Activated T-cell treated with anti-CD3 and anti-CD28 coated beads, Interleukin-2, amount 50 U/mL, for 1 hour (primary cell): ENCODE measurements around the gene SMIM31.

Experiments
- DNase-seq: peaks from one replicate; pipeline ENCODE4 v3.0.0-alpha.2; 2020

Gene SMIM31

DNA sequence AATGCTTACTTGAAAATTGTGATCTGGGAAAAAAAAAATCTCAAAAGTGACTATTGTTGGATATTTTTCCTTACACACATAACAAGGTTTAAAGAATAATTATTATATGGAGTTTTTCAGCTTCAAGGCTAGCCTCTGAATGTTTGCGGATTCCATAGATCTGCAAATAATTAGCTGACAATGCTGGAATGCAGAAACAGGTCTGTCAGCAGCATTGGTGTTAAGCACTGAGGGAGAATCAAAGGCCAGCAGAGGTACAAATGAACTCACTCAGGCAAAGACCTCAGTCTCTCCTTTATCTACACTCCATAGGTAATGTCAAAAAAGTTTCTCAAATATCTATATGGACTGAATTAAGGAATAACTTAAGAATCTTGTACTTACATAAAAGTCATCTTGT lies 35.1 kb downstream of the SMIM31 start:
- no peak for DNase-seq

DNA sequence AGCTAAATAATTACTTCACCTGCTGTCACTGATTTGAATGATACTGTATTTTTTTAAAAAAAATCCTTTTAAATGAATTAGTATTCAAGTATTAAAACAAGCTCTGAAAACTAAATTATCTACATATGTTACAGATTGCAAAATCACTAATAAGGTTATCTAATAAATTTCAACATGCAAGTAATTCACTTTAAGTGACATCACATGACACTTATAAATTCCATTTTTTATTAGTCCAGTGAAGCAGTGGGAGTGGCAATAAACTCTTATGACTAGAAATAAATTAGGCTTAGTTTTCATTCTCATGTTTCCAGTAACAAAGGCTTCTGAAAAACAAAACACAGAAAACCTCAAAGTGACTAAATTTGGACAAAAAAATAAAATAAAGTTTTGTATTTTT lies 36.3 kb downstream of the SMIM31 start:
- no peak for DNase-seq

GRCh38 chr4:164799410-164799809 lies 45.5 kb downstream of the SMIM31 start:
- DNase-seq = no peak

DNA sequence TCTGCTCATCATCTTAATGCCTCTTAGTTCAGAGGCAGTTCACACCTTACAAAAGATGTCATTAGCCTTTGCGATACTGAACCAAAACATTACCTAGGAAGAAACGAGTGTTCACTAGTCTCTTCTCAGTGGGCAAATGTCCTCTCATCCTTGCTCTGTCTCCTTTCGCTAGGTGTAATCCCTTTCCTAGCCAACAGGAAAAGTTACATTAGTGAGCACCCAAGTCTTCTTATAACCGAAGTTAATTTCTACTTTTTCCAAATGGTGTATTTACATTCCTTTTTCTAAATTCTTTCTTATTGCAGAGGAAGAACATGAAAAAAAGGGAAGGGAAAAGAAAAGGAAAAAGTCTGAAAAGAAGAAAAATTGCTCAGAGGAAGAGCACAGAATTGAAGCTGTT lies 46.9 kb downstream of the SMIM31 start:
- DNase-seq = no peak

- no peak for DNase-seq
Observed at GRCh38 chr4:164802301-164802901, 48.5 kb downstream of the SMIM31 start.

DNA sequence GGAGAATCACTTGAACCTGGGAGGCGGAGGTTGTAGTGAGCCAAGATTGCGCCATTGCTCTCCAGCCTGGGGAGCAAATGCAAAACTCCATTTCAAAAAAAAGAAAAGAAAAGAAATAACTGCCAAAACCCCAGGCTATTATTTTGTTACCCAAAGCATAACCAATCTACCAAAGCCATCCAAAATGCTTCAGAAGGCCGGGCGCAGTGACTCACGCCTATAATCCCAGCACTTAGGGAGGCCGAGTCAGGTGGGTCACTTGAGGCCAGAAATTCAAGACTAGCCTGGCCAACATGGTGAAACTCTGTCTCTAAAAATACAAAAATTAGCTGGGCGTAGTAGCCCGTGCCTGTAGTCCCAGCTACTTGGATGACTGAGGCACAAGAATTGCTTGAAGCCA lies 49.8 kb downstream of the SMIM31 start:
- no peak for DNase-seq

DNA sequence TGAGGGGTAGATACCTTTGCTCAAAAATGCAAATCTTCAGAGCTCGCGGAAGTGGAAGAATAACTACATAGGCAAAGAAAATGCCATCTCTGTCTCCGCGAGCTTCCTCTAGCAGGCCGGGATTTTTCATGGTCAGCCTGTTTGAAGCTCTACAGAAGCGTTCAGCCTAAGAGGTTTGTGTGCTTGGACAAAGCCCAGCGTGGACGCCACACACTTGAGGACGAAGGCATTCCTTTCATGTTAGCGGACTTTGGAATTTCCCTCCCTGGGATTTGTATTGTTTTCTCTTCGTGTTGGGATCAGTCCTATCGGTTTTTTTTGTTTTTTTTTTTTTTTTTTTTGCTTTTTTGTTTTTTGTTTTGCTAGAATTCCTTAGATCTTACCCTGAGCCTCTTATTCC lies 53.7 kb downstream of the SMIM31 start:
- no peak for DNase-seq

- no peak for DNase-seq
Observed at GRCh38 chr4:164813554-164813953, 59.6 kb downstream of the SMIM31 start.

DNA sequence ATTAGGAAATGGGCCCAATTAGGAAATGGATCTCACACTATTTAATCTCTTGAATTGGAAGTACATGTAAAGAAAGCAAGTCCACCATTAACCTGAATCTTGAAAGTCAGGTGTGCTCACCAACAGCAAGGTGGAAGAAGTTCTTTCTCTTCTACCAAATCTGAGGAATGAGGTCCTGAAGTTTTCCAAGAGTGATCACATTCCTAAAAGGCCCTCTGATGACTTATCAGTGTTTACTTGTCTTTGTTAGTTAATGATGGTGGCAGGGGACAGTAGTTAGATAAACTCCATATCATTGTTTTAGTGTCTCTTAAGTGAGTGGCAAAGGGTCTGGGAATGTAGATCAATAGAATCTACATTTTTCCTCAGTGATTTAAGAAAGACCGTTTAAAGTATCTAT lies 61.8 kb downstream of the SMIM31 start:
- no peak for DNase-seq

DNA sequence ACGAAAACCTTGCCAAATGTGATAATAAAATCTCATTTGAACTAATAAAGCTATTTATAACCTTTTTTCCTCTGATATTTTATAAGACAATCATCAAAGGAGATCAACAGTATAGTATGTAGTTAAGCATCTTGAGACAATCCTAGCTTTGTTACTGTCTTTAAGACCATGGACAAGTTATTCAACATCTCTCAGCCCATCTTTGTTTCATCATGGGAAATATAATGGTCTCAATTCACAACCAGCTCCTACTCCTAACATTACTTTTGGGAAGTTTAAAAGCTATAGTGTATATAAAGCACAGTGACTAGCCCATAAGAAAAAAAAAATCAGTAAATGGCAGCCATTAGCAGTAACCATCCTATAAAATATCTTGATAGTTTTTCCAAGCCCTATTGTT lies 65.4 kb downstream of the SMIM31 start:
- no peak for DNase-seq

GRCh38 chr4:164821711-164822110 lies 67.8 kb downstream of the SMIM31 start:
- no peak for DNase-seq

GRCh38 chr4:164824581-164824980 lies 70.7 kb downstream of the SMIM31 start:
- no peak for DNase-seq

- no peak for DNase-seq
Observed at GRCh38 chr4:164828955-164829354, 75.0 kb downstream of the SMIM31 start.

- DNase-seq = no peak
Observed at GRCh38 chr4:164846566-164846965, 92.6 kb downstream of the SMIM31 start.

- DNase-seq = no peak
Observed at GRCh38 chr4:164847016-164847415, 93.1 kb downstream of the SMIM31 start.

- no peak for DNase-seq
Observed at GRCh38 chr4:164847967-164848649, 94.2 kb downstream of the SMIM31 start.
